ENCODE data around the gene ZNF837.

ZNF837 gene

DNA sequence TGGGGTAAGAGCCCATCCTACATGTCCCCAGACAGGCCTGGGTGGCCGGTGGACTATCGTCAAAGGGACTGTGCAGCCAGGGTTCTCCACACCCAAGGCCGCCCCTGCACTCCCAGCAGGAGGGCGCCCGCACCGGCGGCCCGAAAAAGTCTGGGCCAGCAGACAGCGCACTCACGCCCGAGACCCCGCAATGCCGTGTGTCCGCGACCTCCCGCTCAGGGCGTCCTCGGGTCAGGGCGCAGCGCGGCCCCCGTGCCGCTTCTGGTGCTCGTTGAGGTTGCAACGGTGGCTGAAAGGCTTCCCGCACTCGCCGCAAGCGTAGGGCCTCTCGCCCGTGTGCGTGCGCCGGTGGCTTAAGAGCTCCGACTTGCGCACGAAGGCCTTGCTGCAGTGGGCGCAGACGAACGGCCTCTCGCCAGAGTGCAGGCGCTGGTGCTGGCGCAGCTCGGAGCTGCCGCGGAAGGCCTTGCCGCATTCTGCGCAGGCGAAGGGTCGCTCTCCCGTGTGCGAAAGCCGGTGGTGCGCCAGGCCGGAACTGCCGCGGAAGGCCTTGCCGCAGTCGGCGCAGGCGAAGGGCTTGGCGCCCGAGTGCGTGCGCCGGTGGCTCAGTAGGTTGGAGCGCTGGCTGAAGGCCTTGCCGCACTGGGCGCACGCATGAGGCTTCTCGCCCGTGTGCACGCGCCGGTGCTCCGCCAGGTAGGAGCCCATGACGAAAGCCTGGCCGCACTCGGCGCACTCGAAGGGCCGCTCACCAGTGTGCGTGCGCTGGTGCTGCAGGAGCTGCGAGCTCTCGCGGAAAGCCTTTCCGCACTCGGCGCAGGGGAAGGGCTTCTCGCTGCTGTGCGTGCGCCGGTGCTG is 24.7 kb downstream of the ZNF837 start:
- TF ChIP-seq, protein P1, sequence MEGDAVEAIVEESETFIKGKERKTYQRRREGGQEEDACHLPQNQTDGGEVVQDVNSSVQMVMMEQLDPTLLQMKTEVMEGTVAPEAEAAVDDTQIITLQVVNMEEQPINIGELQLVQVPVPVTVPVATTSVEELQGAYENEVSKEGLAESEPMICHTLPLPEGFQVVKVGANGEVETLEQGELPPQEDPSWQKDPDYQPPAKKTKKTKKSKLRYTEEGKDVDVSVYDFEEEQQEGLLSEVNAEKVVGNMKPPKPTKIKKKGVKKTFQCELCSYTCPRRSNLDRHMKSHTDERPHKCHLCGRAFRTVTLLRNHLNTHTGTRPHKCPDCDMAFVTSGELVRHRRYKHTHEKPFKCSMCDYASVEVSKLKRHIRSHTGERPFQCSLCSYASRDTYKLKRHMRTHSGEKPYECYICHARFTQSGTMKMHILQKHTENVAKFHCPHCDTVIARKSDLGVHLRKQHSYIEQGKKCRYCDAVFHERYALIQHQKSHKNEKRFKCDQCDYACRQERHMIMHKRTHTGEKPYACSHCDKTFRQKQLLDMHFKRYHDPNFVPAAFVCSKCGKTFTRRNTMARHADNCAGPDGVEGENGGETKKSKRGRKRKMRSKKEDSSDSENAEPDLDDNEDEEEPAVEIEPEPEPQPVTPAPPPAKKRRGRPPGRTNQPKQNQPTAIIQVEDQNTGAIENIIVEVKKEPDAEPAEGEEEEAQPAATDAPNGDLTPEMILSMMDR (IDR thresholded peaks at IDR 0.05; ENCODE audit: poor library complexity, severe bottlenecking) = no peak
- H3K27me3 ChIP-seq (ENCODE audit: insufficient read depth, poor library complexity, severe bottlenecking) = no peaks in the 10 kb centered on the region
- no peak overlapping the region for H3K27ac ChIP-seq (ENCODE audit: poor library complexity, severe bottlenecking)
- DNase-seq (ENCODE audit: low spot score) (no peak), ATAC-seq (ENCODE audit: low read depth) (no peak)
- no peak overlapping the region for H3K4me3 ChIP-seq (ENCODE audit: severe bottlenecking)
- H3K4me1 ChIP-seq (ENCODE audit: insufficient read depth, poor library complexity, severe bottlenecking) = no peaks in the 10 kb centered on the region
- no peaks in the 10 kb centered on the region for H3K36me3 ChIP-seq (ENCODE audit: low read depth)
- no peaks in the 10 kb centered on the region for H3K9me3 ChIP-seq (ENCODE audit: severe bottlenecking)

DNA sequence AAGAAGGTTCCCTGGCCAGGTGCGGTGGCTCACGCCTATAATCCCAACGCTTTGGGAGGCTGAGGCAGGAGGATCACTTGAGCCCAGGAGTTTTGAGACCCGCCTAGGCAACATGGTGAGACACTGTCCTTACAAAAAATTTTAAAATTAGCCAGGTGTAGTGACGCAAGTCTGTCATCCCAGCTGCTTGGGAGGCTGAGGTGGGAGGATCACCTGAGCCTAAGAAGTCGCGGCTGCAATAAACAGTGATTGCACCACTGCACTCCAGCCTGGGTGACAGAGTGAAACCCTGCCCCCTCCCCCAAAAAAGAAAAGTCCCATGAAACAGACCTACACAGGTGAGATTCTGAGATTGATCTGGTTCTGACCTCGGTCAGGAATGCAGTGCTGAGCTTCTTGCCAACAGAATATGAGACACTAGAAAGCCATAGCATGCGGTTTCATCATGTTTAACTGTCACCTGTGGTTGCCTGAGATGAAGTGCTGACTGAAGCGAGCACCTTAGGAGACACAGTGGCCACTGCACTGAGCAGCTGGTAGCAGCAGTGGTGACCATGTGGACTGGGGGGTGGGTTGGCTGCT is 25.5 kb downstream of the ZNF837 start:
- no peaks in the 10 kb centered on the region for H3K27me3 ChIP-seq (ENCODE audit: insufficient read depth, poor library complexity, severe bottlenecking)
- H3K36me3 ChIP-seq (ENCODE audit: low read depth) = no peaks in the 10 kb centered on the region
- no peak for DNase-seq (ENCODE audit: low spot score)
- no peaks in the 10 kb centered on the region for H3K4me1 ChIP-seq (ENCODE audit: insufficient read depth, poor library complexity, severe bottlenecking)
- TF ChIP-seq, protein P1 (IDR thresholded peaks at IDR 0.05; ENCODE audit: poor library complexity, severe bottlenecking) = no peak
- no peak for ATAC-seq (ENCODE audit: low read depth)
- no peaks in the 10 kb centered on the region for H3K9me3 ChIP-seq (ENCODE audit: severe bottlenecking)
- no peak overlapping the region for H3K4me3 ChIP-seq (ENCODE audit: severe bottlenecking)
- no peak overlapping the region for H3K27ac ChIP-seq (ENCODE audit: poor library complexity, severe bottlenecking)

DNA sequence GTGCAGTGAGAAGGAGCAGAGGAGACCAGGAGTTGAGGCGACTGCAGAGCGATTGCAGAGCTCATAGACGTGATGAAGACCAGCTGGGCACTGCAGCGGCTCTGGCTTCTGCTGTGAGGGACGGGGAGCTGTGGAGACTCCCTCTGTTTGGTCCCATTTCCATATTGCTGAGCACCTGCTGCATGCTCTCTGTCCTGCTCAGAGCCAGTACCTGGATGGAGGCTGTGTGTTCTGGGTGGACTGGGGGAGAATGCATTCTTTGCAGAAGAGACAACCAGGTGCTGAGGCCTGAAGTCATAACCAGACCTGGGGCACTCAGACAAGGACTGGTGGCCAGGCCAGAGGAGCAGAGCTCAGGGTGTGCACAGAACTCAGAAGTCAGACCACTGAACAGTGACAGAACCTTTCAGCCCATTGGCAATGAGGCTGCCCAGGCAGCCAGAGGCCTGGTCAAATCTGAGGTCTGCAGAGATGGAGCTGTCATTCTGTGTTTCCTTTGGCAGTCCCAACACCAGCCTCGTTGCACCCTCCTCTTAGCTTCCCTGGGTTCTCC is 26.3 kb downstream of the ZNF837 start:
- Histone ChIP-seq H3K4me1 (ENCODE audit: insufficient read depth, poor library complexity, severe bottlenecking) (no peaks in the 10 kb centered on the region), H3K4me3 (ENCODE audit: severe bottlenecking) (no peak overlapping the region), H3K27ac (ENCODE audit: poor library complexity, severe bottlenecking) (no peak overlapping the region), H3K9me3 (ENCODE audit: severe bottlenecking) (no peaks in the 10 kb centered on the region), H3K27me3 (ENCODE audit: insufficient read depth, poor library complexity, severe bottlenecking) (no peaks in the 10 kb centered on the region), H3K36me3 (ENCODE audit: low read depth) (no peaks in the 10 kb centered on the region)
- DNase-seq (ENCODE audit: low spot score) = no peak
- TF ChIP-seq, protein P1 (IDR thresholded peaks at IDR 0.05; ENCODE audit: poor library complexity, severe bottlenecking) = no peak
- ATAC-seq (ENCODE audit: low read depth) = 0 out of 3 replicates have a peak, but pooled peaks have one; percentile 7

DNA sequence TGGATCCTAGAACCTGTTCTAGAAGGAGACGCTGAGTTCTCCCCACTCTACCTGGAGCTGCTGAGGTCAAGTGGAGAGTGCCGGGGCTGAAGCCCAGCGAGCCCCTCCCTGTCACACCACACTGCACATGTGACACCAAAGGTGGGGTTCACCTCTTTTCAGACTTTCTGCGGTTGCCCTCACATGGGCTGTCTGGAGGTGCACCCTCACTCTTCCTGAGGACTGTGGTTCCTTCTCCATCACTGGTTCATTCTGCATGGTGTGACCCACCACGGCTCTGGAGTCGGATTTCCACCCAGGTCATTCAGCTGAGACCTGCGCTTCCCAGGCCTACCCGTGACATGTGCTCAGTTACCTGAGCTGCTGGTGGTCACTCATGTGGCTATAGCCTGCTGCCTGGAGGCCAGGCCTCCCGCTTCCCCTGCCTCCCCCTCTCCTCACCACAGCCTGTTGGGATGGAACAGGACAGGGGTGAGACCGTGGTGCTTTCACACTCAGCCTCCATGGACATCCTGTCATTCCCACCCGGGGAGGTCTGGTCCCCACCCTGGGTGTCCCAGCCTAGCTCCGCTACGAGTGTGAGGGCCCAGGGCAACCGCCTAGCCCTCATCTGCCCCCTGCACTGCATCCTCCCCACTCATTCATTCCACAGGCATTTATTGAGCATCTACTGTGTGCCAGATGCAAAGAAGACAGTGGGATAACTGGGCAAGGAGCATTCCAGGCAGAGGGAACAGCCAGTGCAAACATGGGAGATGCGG is 26.9 kb downstream of the ZNF837 start:
- H3K4me1 ChIP-seq (ENCODE audit: insufficient read depth, poor library complexity, severe bottlenecking) = no peaks in the 10 kb centered on the region
- no peak overlapping the region for H3K27ac ChIP-seq (ENCODE audit: poor library complexity, severe bottlenecking)
- TF ChIP-seq, protein P1 (IDR thresholded peaks at IDR 0.05; ENCODE audit: poor library complexity, severe bottlenecking) = no peak
- H3K9me3 ChIP-seq (ENCODE audit: severe bottlenecking) = no peaks in the 10 kb centered on the region
- no peak overlapping the region for H3K4me3 ChIP-seq (ENCODE audit: severe bottlenecking)
- no peaks in the 10 kb centered on the region for H3K36me3 ChIP-seq (ENCODE audit: low read depth)
- DNase-seq (ENCODE audit: low spot score) = no peak
- ATAC-seq (ENCODE audit: low read depth) = no peak
- no peaks in the 10 kb centered on the region for H3K27me3 ChIP-seq (ENCODE audit: insufficient read depth, poor library complexity, severe bottlenecking)

Data from RWPE2 (cell line).